DOHH2 (cell line): ENCODE results near the gene TSPAN6.

ENCODE experiments used
- EZH2phosphoT487 ChIP-seq: fragments of 200-600 bp; sonication (generic); IDR thresholded peaks from 2 replicates; pipeline ENCODE4 v1.6.1; 2017; ENCODE audit warnings: borderline replicate concordance, mild to moderate bottlenecking, antibody characterized with exemption, low read length, moderate library complexity, mixed read lengths
- TF ChIP-seq, protein P1 (sequence below): fragments of 200-600 bp; sonication (generic); IDR thresholded peaks from one replicate; pipeline ENCODE4 v1.5.1; 2014; ENCODE audit warnings: antibody characterized with exemption, mild to moderate bottlenecking, low read depth, low read length; ENCODE audit not compliant: poor library complexity, severe bottlenecking

DNA sequence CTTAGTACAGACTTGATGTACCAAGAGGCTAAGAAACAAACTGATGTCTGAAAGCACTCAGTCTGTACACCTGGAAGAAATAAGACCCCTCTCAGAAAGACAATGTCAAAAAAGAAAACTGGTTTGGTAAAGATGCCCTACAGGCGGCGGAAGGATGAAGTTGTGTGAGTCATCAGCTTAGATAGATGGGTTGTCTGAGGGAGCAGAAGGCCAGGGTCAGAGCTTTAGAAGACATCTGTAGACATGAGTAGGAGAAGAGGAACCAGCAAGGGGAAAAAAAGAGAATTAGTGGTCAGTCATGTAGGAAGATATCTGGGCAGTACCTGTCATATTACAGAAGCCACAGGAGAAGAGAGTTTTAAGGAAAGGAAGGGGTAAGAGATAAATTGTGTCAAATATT is 15.7 kb upstream of the TSPAN6 start:
- TF ChIP-seq, protein P1, sequence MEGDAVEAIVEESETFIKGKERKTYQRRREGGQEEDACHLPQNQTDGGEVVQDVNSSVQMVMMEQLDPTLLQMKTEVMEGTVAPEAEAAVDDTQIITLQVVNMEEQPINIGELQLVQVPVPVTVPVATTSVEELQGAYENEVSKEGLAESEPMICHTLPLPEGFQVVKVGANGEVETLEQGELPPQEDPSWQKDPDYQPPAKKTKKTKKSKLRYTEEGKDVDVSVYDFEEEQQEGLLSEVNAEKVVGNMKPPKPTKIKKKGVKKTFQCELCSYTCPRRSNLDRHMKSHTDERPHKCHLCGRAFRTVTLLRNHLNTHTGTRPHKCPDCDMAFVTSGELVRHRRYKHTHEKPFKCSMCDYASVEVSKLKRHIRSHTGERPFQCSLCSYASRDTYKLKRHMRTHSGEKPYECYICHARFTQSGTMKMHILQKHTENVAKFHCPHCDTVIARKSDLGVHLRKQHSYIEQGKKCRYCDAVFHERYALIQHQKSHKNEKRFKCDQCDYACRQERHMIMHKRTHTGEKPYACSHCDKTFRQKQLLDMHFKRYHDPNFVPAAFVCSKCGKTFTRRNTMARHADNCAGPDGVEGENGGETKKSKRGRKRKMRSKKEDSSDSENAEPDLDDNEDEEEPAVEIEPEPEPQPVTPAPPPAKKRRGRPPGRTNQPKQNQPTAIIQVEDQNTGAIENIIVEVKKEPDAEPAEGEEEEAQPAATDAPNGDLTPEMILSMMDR = no peak
- no peak for TF ChIP-seq EZH2phosphoT487
